T47D (cell line): ENCODE results near the gene NPAS1.

Source experiments
- DNase-seq, 2 experiments: peaks; one replicate each; pipeline versions ENCODE4 v3.0.0 to v3.0.0-alpha.2; 2011 to 2012; ENCODE audit warnings: low read depth in 1 of 2, low spot score in 1 of 2
- JUND ChIP-seq: IDR thresholded peaks from 2 replicates; pipeline ENCODE4 v1.6.1; 2012; ENCODE audit warnings: low read depth
- in situ Hi-C: cut with HindIII; loops from 2 replicates; pipeline ENCODE4 v1.10.0; 2016; ENCODE audit warnings: low sequenced_read_pairs, low pct_unique_long_range_greater_than_20kb

The NPAS1 gene

DNA sequence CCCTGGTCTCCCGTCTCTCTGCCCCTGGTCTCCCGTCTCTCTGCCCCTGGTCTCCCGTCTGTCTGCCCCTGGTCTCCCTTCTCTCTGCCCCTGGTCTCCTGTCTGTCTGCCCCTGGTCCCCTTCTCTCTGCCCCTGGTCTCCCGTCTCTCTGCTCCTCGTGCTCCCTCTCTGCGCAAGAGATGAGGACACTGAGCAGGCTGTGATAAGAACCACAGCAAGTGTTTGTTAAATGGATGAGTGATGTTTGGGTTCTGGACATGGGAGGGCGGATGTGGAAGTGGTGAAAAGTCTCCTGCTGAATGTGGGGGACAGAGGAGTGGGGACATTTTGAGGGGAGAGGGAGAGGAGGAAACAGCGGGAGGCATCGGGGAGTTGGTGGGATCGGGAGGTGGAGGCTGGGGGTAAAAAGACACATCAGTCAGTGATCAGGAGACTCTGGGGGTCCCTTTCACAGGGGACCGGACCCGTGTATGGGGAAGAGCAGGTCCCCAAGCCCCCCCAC lies 8.0 kb downstream of the NPAS1 start:
- in situ Hi-C loops = no loop called here
- TF ChIP-seq JUND = no peak

DNA sequence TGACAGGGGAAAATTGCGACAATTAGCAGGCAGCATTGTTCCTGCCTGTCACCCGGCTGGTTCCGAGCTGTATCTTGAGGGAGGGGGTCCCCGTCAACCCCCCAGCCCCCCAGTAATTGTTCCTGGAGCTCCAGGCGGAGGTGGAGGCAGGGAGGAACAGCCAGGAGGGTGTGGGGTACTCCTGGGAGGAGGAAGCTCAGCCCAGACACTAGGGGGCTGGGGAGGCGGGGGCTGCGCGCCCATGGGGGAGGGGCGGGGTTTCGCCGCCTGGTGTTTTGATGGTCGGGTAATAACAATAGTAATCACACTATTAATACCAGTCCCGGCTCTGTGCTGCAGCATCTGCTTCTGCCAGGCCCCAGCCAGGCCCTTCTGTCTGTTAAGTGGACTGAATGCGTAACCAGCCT lies 8.6 kb downstream of the NPAS1 start:
- DNase-seq = no peak
- no peak for TF ChIP-seq JUND
- in situ Hi-C loops = no loop called here

More for the DNA sequence above, 8.0 kb downstream of the NPAS1 start:
- DNase-seq = no peak

DNA sequence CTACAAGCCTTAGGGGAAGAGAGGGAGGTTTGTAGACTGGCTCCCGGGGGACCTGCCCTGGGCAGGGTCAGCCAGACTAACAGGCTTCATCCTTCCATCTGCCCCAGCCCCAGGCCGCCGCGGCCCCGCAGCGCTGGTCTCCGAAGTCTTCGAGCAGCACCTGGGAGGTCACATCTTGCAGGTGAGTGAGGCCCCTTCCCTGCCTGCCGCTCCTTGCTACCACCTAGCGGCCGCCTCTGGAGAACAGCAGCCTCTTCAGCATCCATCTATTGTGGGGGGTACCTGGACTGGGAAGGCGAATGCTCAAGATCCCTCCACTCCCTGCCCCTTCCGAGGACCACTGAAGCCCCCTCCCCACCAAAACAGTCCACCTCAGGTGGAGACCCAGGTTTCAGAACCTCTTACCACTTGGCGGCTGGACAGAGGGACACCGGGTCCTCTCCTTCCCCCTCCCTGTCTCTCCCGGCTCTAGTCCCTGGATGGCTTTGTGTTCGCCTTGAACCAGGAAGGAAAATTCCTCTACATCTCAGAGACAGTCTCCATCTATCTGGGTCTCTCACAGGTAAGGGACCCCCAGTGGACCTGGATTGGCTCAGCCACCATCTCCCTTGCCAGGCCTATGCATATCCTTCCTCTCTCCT lies 12.7 kb downstream of the NPAS1 start:
- TF ChIP-seq JUND = no peak

DNA sequence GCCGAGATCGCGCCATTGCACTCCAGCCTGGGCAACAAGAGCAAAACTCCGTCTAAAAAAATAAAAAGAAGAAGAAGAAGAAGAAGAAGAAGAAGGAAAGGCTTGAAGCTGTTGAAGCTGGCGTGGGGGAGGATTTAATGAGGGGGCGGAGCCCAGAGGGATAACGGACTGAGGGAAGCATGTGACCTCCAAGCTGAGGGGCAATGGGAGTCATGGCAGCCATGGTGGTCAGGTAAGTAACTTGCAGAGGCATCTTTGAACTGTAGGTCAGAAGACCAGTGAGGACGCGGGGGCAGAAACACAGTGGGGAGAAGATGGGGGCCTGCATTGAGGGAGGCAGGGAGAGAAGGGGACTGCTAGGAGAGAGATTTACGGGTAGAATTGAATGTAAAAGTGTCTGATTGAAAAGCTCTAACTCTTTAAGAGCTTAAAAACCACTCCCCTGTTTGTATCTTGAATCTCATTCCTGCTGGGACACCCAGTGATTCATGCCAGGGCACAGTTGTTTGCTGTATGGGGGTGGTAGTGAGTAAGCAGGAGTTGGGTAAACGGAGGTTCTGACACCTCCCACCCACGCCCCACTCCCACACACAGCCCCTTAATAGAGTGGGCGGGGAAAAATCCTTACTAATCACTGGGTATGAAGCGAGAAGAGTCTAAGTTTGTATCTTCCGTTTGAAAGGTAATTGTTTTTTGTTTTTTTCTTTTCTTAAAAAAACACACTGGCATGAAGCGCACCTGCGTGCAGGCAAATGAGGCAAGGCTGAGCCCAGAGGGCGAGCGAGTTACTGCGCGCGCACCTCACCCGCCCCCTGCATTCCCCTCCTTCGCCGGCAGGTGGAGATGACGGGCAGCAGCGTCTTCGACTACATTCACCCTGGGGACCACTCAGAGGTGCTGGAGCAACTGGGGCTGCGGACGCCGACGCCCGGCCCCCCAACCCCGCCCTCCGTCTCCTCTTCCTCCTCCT lies 15.8 kb downstream of the NPAS1 start:
- no peak for TF ChIP-seq JUND
- in situ Hi-C loops = no loop called here
- DNase-seq = peak; percentile 86 to 94

More for the DNA sequence above, 12.7 kb downstream of the NPAS1 start:
- peak; percentile 69 to 83 for DNase-seq
- in situ Hi-C loops = no loop called here

DNA sequence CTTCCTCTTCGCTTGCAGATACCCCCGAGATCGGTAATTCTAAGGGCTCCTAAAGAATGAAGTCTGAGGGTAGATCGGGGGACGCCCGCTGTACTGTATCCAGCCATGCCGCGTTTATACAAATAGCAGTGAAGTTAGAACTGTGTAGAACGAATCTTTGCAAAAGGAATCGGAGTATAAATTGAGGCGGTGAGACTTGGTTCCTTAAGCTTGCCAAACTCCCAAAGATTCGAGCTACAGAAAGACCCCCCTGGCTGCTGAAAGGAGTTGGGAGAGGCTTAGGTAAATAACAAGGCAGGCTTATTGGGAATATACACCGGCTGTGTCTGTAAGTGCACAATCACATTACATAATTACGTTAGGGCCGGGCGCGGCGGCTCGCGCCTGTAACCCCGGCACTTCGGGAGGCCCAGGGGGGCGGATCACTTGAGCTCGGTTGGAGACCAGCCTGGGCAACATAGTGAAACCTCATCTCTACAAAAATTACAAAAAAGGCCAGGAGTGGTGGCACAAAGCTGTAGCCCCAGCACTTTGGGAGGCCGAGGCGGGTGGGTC lies 16.5 kb downstream of the NPAS1 start:
- DNase-seq = no peak
- in situ Hi-C loops = no loop called here
- no peak for TF ChIP-seq JUND

DNA sequence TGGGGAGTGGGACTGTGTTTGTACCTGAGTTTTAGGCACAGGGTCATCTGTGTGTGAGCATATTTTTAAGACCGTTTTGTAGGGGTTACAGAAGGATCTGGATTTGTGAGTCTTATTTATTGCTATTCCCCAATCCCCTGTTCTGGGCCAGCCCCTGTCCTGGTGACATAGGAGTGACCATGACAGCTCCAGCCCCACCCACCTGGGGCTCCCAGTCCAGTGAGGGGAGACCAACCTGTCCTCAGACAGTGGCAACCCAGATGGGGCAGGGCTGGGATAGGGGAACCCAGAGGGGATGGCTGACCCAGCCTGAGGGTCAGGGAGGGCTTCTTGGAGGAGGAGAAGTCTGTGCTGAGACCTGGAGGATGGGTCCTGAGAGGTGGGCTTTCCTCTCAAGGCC lies 18.1 kb downstream of the NPAS1 start:
- in situ Hi-C loops = no loop called here
- TF ChIP-seq JUND = no peak
- no peak for DNase-seq

DNA sequence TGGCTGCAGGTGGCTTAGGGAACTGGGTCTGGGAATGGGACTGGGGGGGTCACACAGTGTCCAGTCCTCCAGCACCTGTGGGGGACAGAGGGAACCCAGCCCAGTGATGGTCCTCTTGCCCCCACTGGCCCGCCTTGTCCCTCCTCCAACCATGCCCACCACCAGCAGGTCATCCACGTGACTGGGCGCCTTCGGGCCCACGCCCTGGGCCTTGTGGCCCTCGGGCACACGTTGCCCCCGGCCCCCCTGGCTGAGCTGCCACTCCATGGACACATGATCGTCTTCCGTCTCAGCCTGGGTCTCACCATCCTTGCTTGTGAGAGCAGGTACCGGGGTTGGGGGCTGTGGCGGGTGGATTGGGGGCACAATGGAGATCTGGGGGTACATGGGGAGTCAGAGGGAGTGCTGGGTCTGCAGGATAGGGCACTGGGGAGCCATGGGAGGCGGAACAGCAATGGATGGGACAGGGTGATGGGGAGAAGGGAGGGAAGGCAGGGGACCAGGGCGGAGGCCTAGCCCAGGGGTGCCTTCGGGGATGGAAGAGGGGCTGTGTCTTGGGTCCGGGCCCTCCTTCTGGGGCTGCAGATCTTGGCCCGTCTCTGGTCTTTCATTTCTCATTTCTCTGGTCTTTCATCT lies 19.7 kb downstream of the NPAS1 start:
- no peak for TF ChIP-seq JUND
- in situ Hi-C loops = no loop called here
- no peak for DNase-seq

DNA sequence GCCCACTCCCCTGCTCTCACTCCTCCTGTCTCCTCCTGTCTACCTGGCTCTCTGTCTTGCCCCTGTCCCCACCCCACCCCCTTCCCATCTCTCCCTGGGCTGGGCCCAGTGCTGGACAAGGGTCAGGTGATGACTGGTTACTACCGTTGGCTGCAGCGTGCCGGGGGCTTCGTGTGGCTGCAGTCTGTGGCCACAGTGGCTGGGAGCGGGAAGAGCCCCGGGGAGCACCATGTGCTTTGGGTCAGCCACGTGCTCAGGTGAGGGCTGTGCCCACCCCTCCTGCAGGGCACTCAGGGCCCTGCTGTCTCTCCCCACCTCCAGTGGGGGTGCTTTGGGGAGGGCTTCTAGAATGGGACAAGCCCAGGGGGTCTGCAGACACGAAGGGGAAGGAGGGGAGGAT lies 21.2 kb downstream of the NPAS1 start:
- in situ Hi-C loops = no loop called here

DNA sequence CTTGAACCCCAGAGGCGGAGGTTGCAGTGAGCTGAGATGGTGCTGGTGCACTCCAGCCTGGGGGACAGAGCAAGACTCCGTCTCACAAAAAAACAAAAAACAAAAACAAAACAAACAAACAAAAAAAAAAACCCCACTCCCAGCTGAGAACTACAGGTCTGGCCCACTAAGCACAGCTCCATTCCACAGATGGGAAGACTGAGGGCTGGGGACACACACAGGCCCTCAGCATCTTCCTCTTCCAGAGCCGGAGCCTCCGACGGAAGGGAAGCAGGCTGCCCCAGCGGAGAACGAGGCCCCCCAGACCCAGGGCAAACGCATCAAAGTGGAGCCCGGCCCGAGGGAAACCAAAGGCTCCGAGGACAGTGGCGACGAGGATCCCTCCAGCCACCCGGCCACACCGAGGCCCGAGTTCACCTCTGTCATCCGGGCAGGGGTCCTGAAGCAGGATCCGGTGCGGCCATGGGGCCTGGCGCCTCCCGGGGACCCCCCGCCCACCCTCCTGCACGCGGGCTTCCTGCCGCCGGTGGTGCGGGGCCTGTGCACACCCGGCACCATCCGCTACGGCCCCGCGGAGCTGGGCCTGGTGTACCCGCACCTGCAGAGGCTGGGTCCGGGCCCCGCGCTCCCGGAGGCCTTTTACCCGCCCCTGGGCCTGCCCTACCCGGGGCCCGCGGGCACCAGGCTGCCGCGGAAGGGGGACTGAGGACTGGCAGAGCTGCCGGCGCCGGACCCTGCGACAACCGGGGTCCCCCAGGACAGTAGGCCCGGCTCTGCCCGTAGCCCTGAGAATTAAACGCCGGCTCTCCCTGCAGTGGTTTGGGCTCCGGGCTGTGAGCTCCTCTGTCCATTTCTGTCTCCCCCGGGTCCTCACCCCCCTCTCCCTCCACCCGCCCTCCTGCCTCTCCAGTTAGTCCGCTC lies 25.6 kb downstream of the NPAS1 start:
- no peak for TF ChIP-seq JUND
- in situ Hi-C loops = no loop called here
- no peak for DNase-seq

More for the DNA sequence above, 21.2 kb downstream of the NPAS1 start:
- no peak for DNase-seq
- TF ChIP-seq JUND = no peak

DNA sequence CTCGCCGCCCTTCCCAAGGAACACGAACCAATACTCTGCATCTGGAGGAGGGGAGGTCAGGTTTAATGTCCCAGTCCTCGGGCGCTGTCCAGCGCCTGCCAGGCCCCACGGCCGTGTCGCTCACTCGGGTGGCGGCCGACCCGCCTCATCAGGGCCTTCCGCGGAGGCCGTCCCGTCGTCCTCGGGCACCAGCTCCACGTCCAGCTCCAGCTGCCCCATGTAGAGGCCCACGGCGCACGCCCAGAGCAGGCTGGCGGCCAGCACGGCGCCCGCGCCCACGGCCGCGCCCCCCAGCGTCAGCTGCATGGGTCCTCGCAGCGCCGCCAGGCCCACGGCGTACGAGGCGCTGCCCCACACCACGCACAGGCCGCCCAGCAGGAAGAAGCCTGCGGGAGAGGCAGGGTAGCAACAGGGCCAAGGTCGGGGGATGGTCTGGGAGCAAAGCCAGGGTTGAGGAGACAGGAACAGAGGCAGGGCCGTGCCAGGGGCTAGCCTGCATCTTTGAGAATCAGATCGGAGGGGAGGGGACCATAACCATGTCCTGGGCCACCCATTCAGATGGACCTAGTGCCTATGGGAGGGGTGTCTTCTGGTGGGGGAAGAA lies 26.3 kb downstream of the NPAS1 start:
- in situ Hi-C loops = no loop called here
- no peak for DNase-seq
- TF ChIP-seq JUND = no peak

DNA sequence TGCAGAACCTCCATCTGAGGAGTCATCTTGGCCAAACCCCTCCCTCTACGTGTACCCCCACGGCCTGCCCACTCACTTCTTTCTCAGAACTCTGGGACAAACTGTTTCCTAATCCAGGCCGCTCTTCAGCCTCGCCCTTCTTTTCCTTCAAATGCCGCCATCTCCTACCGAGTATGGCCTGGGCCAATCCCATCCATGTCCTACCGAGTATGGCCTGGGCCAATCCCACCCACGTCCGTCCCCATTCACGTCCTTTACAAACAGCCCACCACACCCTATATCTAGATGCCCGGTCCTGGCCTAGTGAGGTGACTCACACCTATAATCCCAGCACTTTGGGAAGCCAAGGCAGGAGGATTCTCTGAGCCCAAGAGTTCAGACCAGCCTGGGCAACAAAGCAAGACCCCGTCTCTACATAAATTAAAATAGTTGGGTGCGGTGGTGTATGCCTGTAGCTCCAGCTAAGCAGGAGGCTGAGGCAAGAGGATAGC lies 27.7 kb downstream of the NPAS1 start:
- in situ Hi-C loops = no loop called here
- no peak for TF ChIP-seq JUND
- no peak for DNase-seq
